Measurements from ENCODE around the gene ATCAY.

The ATCAY gene

DNA sequence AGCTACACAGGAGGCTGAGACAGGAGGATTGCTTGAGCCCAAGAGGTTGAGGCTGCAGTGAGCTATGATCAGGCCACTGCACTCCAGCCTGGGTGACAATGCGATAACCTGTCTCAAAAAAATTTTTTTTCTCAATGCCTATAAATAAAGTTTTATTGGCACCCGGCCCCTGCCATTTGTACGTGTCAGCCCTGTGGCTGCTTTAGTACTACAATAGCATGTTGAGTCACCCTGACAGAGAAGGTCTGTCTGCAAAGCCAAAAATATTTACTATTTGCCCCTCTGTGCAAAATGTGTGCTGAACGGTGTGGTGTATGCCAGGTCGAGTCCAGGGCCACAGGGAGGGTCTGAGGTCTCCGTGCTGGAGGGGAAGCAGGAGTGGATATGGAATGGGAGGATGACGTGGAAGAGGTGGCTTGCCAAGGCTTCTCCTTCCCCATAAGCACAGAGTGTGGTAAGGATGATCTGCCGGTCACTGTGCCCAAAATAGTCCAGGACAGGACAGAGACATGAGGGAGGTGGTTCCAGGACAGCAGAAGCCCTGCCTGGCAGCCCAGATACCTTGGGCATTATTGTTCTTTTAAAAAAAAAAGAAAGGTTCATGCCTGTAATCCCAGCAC, 62.4 kb downstream of the ATCAY start:
- TF ChIP-seq GATA2 (IDR thresholded peaks at IDR 0.05; ENCODE audit: low read depth, low read length) (no peak), GATA3 (IDR thresholded peaks at IDR 0.05; ENCODE audit: low read depth, low read length) (no peak)

DNA sequence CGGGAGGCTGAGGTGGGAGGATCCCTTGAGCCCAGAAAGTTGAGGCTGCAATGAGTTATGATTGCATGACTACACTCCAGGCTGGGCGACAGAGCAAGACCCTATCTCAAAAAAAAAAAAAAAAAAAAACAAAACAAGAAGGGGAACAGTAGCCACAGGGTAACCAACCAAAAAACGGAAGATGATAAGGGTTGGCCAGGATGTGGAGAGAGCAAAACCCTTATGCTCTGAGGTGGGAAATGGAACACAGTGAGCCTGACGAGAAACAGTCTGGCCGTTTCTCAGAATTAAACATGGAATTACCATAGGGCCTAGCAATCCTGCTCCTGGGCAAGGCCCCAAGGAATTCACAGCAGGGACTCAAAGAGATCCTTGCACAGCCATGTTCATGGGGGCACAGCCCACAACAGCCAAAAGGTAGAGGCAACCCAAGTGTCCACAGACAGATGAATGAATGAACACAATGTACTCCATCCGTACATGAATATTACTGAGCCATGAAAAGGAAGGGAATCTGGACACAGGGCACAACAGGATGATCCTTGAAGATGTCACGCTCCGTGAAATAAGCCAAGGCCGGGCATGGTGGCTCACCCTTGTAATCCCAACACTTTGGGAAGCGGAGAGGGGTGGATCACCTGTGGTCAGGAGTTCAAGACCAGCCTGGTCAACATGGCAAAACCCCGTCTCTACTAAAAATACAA, 63.7 kb downstream of the ATCAY start:
- TF ChIP-seq GATA3 (IDR thresholded peaks at IDR 0.05; ENCODE audit: low read depth, low read length) (no peak), GATA2 (IDR thresholded peaks at IDR 0.05; ENCODE audit: low read depth, low read length) (no peak)

DNA sequence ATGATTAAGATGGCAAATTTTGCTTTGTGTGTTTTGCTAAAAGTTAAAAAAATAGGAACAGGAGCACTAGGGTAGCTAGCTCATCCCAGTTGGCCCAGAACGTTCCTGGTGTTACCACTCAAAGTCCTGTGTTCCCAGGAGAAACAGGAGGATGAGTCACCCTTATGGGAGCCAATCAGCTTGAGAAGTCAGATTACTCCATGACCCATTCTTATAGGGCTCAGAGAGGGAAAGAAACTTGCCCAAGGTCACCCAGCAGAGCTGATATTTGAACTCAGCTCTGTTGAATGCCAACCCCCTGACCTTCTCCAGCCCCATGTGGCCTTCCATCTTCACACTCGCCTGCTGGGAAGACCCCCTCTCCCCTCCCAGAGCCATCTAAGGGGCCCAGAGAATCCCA, 65.4 kb downstream of the ATCAY start:
- no peak for TF ChIP-seq GATA3 (IDR thresholded peaks at IDR 0.05; ENCODE audit: low read depth, low read length)
- no peak for TF ChIP-seq GATA2 (IDR thresholded peaks at IDR 0.05; ENCODE audit: low read depth, low read length)

DNA sequence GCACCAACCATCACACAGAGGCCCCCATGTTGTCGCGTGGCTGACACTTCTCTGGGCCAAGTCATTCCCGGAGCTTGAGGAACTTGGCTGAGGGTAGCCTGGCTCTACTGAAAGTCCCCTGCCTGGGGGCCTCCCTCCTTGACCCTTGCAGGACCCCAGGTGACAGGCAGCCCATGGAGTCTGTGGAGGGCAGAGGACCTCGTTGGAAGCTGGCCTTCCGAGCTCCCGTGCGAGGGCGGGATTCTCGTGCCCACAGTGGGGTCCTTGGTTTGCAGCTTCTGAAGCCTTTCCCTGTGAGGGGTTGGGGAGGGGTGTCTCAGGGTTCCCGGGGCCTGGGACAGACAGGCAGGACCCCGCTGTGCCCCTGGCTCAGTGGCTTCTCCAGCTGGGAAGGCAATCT, 68.8 kb downstream of the ATCAY start:
- TF ChIP-seq GATA2 (IDR thresholded peaks at IDR 0.05; ENCODE audit: low read depth, low read length) (no peak), GATA3 (IDR thresholded peaks at IDR 0.05; ENCODE audit: low read depth, low read length) (no peak)

DNA sequence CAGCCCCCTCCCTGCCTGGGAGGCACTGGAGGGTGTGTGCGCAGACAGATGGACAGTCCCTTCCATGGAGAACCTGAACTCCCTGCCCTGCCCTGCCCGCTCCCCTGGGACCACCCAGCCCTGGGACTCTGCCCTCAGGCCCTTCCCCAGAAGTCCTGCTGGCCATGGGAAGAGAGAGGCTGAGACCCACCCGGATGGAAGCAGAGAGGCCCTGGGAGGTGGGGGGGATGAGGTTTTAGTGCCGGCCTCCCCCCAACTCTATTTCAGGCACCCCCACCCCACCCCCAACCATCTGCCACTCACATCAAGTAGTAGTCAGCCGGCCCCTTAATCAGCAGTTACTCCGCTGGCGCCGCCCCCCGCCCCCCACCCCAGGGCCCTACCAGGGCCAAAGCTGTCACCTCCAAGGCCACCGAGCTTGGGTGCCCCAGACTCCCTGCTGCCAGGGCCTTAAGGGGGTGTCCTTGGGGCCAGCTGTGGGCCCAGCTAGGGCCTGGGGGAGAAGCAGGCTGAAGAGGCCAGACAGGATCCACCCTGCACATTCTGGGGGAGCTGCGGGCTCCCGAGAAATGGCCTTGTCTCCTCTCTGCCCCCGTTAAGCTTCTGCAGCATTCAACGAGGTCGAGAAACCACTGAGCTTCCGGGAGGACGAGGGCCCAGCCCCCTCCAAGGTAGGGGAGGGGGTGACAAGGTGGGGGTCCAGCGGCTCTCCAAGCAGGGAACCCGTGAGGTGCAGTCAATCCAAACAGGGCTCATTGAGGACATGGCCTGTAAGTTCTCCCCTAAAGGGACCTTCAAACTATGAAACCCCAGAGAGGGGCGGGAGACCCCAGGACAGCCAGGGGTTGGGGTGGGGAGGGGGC, 69.7 kb downstream of the ATCAY start:
- TF ChIP-seq GATA2 (IDR thresholded peaks at IDR 0.05; ENCODE audit: low read depth, low read length) (no peak), GATA3 (IDR thresholded peaks at IDR 0.05; ENCODE audit: low read depth, low read length) (no peak)

DNA sequence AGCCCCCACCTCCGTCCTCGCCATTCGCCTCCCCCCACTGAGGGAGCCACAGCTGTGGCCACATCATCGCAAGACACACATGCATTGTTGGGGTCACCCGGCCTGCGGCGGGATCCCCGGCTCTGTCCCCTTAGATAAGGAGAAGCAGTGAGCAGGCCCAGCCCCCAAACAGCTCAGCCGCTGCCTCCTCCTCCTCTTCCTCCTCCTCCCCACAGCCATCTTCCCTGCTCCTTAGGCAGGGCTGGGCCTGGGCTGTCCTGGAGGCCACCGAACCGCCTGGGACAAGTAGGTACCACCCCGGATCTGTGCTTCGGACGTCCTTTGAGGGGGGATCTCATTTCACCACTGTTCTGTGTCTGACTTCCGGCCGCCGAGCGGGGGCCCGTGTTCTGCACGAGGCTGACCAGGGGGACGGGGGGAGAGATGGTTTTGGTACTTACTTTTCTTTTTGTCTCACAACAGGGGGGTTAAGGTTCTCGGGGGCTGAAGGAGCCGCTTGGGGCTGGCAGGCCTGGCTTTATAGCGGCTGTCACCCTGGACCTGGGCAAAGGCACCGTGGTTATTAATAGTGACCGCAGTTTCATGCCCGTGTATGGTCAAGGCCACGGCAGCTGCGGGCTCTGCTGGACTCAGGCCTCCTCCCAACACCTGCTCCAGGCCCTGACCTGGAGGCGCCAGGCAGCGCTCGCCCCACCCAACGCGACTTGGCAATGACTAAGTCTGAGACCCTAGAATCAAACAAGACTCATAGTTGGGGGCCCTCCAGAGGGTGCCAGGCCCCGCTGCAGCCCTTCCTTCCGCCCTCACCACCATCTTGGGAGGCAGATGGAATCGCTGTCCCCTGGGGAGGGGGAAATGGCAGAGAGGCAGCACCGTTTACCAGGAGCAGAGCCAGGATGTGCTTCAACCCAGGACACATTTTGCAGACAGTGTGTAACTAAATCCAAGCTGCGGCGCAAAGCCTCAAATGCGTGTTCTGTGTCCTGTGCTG, 70.7 kb downstream of the ATCAY start:
- TF ChIP-seq GATA3 (IDR thresholded peaks at IDR 0.05; ENCODE audit: low read depth, low read length) (no peak), GATA2 (IDR thresholded peaks at IDR 0.05; ENCODE audit: low read depth, low read length) (no peak)

DNA sequence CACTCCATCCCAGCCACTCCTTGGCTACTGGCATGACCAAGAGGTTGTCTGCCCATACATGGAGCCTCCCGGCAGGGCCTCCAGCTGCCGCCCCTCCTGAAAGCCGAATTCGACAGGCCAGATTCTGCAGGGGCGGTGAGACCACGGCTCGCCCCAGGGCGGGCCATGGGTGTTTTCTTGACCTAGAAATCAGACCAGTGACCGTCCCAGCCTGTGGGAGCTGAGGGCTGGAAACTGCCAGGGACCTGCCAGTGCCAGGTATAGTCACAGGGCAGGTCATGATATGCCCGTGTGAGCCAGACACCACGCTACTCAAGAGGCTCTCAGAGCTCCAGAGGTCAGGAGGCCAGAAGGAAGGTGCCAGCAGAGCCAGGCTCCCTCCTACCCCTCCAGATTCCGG, 73.6 kb downstream of the ATCAY start:
- no peak for TF ChIP-seq GATA3 (IDR thresholded peaks at IDR 0.05; ENCODE audit: low read depth, low read length)
- TF ChIP-seq GATA2 (IDR thresholded peaks at IDR 0.05; ENCODE audit: low read depth, low read length), result no peak

DNA sequence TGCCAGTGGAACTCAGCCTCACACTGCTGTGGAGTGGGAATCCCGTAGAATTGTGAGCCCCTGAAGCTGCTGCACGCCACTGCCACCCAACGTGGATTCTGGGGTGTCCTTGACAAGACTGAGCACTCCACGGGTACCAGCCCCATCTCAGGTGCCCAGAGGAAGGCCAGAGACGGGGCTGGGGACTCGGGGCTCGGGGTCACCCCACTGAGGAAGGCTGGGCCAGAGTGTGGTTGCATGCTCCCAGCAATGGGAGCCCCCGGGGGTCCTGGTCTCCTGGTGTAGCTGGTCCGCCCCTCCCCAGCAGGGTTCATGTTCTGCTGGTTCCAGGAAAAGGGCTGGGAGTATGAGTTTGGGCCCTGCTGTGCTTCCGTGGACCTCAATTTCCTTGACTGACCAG, 75.2 kb downstream of the ATCAY start:
- TF ChIP-seq GATA3 (IDR thresholded peaks at IDR 0.05; ENCODE audit: low read depth, low read length) (no peak), GATA2 (IDR thresholded peaks at IDR 0.05; ENCODE audit: low read depth, low read length) (no peak)

DNA sequence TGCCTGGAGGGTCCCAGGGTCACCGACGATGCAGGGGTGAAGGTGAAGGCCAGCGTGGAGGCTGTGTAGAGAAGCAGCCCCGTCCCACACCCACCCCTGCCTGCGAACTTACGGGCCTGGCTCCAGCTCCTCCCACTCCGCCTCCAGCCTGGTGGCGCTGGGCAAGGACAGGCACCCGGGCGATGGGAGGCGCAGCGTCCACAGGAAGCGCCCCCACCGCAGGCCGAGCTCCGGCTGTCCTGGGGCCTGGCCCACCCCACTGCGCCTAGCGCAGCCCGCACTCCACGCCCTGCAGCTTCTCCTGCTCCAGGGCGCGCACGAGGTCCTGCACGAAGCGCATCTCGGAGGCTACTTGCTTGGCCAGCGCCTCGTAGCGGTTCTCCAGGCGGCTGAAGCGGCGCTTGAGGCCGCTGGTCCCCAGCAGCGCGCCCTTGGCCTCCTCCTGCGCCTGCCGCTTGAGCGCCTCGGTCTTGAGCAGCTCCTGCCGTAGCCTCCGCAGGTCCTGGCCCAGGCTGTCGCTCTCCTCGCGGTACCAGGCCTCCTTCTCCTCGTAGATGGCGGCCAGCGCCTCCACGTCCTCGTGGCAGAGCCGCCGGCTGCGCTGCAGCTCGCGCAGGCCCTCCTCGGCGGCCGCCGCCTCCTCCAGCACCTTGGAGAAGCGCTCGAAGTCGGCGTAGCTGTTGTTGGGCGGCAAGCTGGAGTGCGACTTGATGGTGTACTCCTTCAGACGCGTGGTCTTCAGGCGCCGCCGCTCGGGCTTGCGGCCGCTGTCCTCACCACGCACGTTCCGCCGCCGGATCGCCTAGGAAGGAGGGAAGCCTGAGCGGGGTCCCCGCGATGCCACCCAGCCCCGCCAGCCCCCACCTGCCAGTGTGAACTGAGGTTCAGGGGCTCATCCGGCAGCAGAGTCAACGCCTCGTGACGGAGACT, 78.6 kb downstream of the ATCAY start:
- TF ChIP-seq GATA2 (IDR thresholded peaks at IDR 0.05; ENCODE audit: low read depth, low read length), result no peak
- TF ChIP-seq GATA3 (IDR thresholded peaks at IDR 0.05; ENCODE audit: low read depth, low read length), result no peak

DNA sequence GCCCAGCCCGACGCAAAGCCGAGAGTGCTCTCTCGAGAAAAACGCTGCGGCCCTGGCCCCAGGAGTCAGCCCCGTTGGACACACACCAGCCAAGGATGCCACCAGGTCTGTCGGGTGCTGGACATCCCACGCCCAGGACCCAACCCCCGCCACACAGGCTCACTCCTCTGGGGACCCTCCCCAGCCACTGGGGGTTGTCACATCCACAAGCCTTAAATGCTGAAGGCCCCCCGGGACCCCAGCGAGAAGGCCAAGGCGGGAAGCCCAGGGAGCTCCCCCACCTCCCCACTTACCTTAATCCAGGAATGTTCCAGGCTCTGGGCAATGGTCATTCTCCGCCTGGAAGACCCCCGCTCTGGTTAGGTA, 79.3 kb downstream of the ATCAY start:
- TF ChIP-seq GATA2 (IDR thresholded peaks at IDR 0.05; ENCODE audit: low read depth, low read length) (no peak), GATA3 (IDR thresholded peaks at IDR 0.05; ENCODE audit: low read depth, low read length) (no peak)

DNA sequence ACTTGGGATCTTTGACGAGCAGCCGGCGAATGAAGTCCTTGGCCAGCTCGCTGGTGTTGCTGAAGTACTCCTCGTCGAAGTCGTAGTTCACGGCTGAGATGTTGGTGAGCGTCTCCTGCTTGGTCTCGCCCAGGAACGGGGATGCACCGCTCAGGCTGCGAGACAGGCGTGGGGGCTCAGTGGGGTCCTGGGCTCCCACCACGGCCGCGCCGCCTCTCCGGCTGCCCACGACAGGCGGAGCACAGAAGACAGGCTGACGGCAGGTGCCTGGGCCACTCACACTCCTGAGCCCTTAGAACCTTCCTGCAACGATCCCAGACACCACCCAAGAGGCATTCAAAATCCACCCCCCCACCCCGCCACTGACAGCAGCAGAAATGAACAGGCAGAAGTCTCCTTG, 80.5 kb downstream of the ATCAY start:
- TF ChIP-seq GATA2 (IDR thresholded peaks at IDR 0.05; ENCODE audit: low read depth, low read length) (no peak), GATA3 (IDR thresholded peaks at IDR 0.05; ENCODE audit: low read depth, low read length) (no peak)

DNA sequence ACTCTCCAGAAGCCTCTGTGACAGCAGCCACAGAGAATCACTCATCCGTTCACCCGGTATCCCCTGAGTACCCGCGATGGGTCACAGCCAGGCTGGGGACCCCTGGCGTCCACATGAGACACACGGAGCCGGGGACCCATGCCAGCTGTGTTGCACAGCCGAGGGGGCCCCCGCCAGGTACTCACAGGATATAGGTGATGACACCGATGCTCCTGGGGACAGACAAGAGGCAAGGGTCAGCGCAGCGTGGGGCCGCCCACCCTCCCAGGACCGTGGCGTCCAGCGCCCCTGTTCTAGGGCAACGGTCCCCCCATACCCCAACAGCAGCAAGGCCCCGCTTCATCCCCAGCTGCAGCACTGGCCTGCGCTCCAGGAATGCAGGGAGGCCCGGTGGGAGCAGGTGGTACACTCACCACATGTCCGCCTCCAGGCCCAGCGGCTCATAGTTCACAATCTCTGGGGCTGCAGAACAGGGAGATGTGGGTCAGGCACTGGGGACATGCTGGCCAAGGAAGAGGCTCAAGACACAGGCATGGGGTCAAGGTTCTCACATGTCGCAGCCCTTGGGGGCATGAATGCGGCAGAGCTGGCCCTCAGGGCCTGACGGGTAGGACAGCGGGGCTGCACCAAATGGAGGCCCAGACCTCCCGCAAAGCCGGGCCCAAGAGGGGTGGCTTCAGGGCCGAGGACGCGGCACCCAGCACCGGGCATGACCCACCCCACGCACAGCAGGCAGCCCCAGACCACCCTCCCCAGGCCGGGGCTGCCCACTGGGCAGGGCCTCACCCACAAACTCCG, 83.2 kb downstream of the ATCAY start:
- TF ChIP-seq GATA2 (IDR thresholded peaks at IDR 0.05; ENCODE audit: low read depth, low read length) (no peak), GATA3 (IDR thresholded peaks at IDR 0.05; ENCODE audit: low read depth, low read length) (no peak)
